Activated CD4-positive, alpha-beta memory T cell treated with anti-CD3 and anti-CD28 coated beads, Interleukin-2, amount 10 ng/mL, durations not matched to agents 7 days and 5 days (primary cell): Measurements from ENCODE around the gene ZC3H18. TPM values are rescaled to one million over a fixed set of nuclear protein-coding genes. Genes with fewer than 3 reads are reported as not detected.

Source experiments
- CTCF ChIA-PET: fragments of 350-600 bp; sonication (Branson Sonifier 250); formaldehyde crosslinking; loops from one replicate; lab custom pipeline; 2021; ENCODE audit warnings: antibody characterized with exemption, inconsistent platforms; lab: Charles Lee
- POLR2A ChIA-PET: fragments of 350-600 bp; sonication (Branson Sonifier 250); formaldehyde crosslinking; loops from one replicate; lab custom pipeline; 2021; ENCODE audit warnings: antibody characterized with exemption; lab: Charles Lee
- DNase-seq: peaks from one replicate; pipeline ENCODE4 v3.0.0-alpha.2; 2020
- H3K27ac Mint-ChIP-seq: one replicate; pipeline ENCODE4 v1.8.0; 2021; ENCODE audit warnings: mild to moderate bottlenecking, mixed read lengths
- H3K27me3 Mint-ChIP-seq: one replicate; pipeline ENCODE4 v1.8.0; 2021; ENCODE audit warnings: mixed read lengths
- H3K36me3 Mint-ChIP-seq: one replicate; pipeline ENCODE4 v1.8.0; 2021; ENCODE audit warnings: low read depth, mixed read lengths
- H3K4me1 Mint-ChIP-seq: one replicate; pipeline ENCODE4 v1.8.0; 2021; ENCODE audit warnings: mixed read lengths
- H3K4me3 Mint-ChIP-seq: one replicate; pipeline ENCODE4 v1.8.0; 2021; ENCODE audit warnings: mild to moderate bottlenecking, mixed read lengths
- H3K9me3 Mint-ChIP-seq: one replicate; pipeline ENCODE4 v1.8.0; 2021; ENCODE audit warnings: mixed read lengths
- total RNA-seq, 2 experiments: library from RNA; stranded (reverse); gene quantifications; one replicate each; pipeline ENCODE4 v1.2.3, GENCODE V29; 2021

ZC3H18 gene
- total RNA-seq, 2 experiments from 2014 or later = 75.9 to 78.6 TPM

- H3K4me3 Mint-ChIP-seq = peak overlapping the region; percentile 66
- H3K27ac Mint-ChIP-seq = peak overlapping the region; percentile 56
- DNase-seq = no peak
- no peaks in the 10 kb centered on the region for H3K27me3 Mint-ChIP-seq
- H3K9me3 Mint-ChIP-seq = no peaks in the 10 kb centered on the region
- POLR2A ChIA-PET = interaction anchor here (1.2 to 1.9 kb wide), 3 partner anchors 27 to 83 kb away, joined by 3 to 5 read pairs (median 3); partner anchors contain the start of gene ZFPM1
- H3K4me1 Mint-ChIP-seq = peaks cover 3% of the 10 kb centered on the region
- CTCF ChIA-PET = interaction anchor here (0.9 kb wide), 1 partner anchor 11 kb away, joined by 3 read pairs; no protein-coding TSS in a partner anchor
- peaks cover 3% of the 10 kb centered on the region for H3K36me3 Mint-ChIP-seq
Observed at GRCh38 chr16:88535191-88535856, 34.9 kb upstream of the ZC3H18 start.

GRCh38 chr16:88535857-88536222 is 34.4 kb upstream of the ZC3H18 start:
- Mint-ChIP-seq H3K4me1 (peaks cover 3% of the 10 kb centered on the region), H3K36me3 (peaks cover 3% of the 10 kb centered on the region), H3K27ac (peak overlapping the region; percentile 56), H3K27me3 (no peaks in the 10 kb centered on the region), H3K4me3 (peak overlapping the region; percentile 59), H3K9me3 (no peaks in the 10 kb centered on the region)
- ChIA-PET CTCF (interaction anchor here (0.5 to 0.9 kb wide), 2 partner anchors 10 to 771 kb away, joined by 3 to 5 read pairs; no protein-coding TSS in a partner anchor), POLR2A (interaction anchor here (1.2 to 1.3 kb wide), 2 partner anchors 26 to 35 kb away, joined by 3 read pairs; no protein-coding TSS in a partner anchor)
- DNase-seq = no peak

- CTCF ChIA-PET = interaction anchor here (0.5 to 0.9 kb wide), 2 partner anchors 9 to 772 kb away, joined by 3 to 5 read pairs; no protein-coding TSS in a partner anchor
- Mint-ChIP-seq H3K9me3 (no peaks in the 10 kb centered on the region), H3K27ac (no peak overlapping the region), H3K27me3 (no peaks in the 10 kb centered on the region), H3K4me3 (no peak overlapping the region), H3K4me1 (peaks cover 3% of the 10 kb centered on the region), H3K36me3 (peaks cover 3% of the 10 kb centered on the region)
- DNase-seq = no peak
- POLR2A ChIA-PET = interaction anchor here (1.2 to 1.3 kb wide), 2 partner anchors 26 to 34 kb away, joined by 3 read pairs; no protein-coding TSS in a partner anchor
Observed at GRCh38 chr16:88536510-88536909, 33.7 kb upstream of the ZC3H18 start.

GRCh38 chr16:88536971-88537751 is 33.0 kb upstream of the ZC3H18 start:
- Mint-ChIP-seq H3K27ac (no peak overlapping the region), H3K4me3 (no peak overlapping the region), H3K9me3 (no peaks in the 10 kb centered on the region), H3K4me1 (peaks cover 3% of the 10 kb centered on the region), H3K27me3 (no peaks in the 10 kb centered on the region), H3K36me3 (peaks cover 3% of the 10 kb centered on the region)
- CTCF ChIA-PET = no interaction called here
- no peak for DNase-seq
- POLR2A ChIA-PET = interaction anchor here (1.3 kb wide), 1 partner anchor 34 kb away, joined by 3 read pairs; no protein-coding TSS in a partner anchor

- Mint-ChIP-seq H3K4me1 (peaks cover 3% of the 10 kb centered on the region), H3K9me3 (peaks cover 2% of the 10 kb centered on the region), H3K4me3 (no peak overlapping the region), H3K27ac (no peak overlapping the region), H3K27me3 (no peaks in the 10 kb centered on the region), H3K36me3 (peaks cover 3% of the 10 kb centered on the region)
- ChIA-PET POLR2A (no interaction called here), CTCF (no interaction called here)
- DNase-seq = no peak
Observed at GRCh38 chr16:88537859-88538258, 32.3 kb upstream of the ZC3H18 start.

- Mint-ChIP-seq H3K27ac (no peak overlapping the region), H3K9me3 (peaks cover 6% of the 10 kb centered on the region), H3K27me3 (no peaks in the 10 kb centered on the region), H3K4me3 (no peak overlapping the region), H3K36me3 (peaks cover 7% of the 10 kb centered on the region), H3K4me1 (peaks cover 3% of the 10 kb centered on the region)
- ChIA-PET CTCF (no interaction called here), POLR2A (interaction anchor here (0.8 kb wide), 1 partner anchor 84 kb away, joined by 4 read pairs; no protein-coding TSS in a partner anchor)
- DNase-seq = no peak
Observed at GRCh38 chr16:88538366-88539060, 31.7 kb upstream of the ZC3H18 start.

GRCh38 chr16:88539261-88539651 is 30.9 kb upstream of the ZC3H18 start:
- Mint-ChIP-seq H3K9me3 (peaks cover 9% of the 10 kb centered on the region), H3K27ac (no peak overlapping the region), H3K4me1 (peaks cover 3% of the 10 kb centered on the region), H3K4me3 (no peak overlapping the region), H3K27me3 (no peaks in the 10 kb centered on the region), H3K36me3 (peaks cover 10% of the 10 kb centered on the region)
- no peak for DNase-seq
- CTCF ChIA-PET = no interaction called here
- POLR2A ChIA-PET = interaction anchor here (0.8 kb wide), 1 partner anchor 84 kb away, joined by 4 read pairs; no protein-coding TSS in a partner anchor

- Mint-ChIP-seq H3K36me3 (peaks cover 10% of the 10 kb centered on the region), H3K27ac (no peak overlapping the region), H3K4me3 (no peak overlapping the region), H3K9me3 (peaks cover 9% of the 10 kb centered on the region), H3K27me3 (no peaks in the 10 kb centered on the region), H3K4me1 (peaks cover 3% of the 10 kb centered on the region)
- DNase-seq = no peak
- ChIA-PET CTCF (no interaction called here), POLR2A (no interaction called here)
Observed at GRCh38 chr16:88539652-88540345, 30.4 kb upstream of the ZC3H18 start.

- ChIA-PET POLR2A (no interaction called here), CTCF (no interaction called here)
- Mint-ChIP-seq H3K9me3 (peaks cover 9% of the 10 kb centered on the region), H3K27ac (no peak overlapping the region), H3K4me1 (peaks cover 3% of the 10 kb centered on the region), H3K27me3 (no peaks in the 10 kb centered on the region), H3K36me3 (peaks cover 10% of the 10 kb centered on the region), H3K4me3 (no peak overlapping the region)
- no peak for DNase-seq
Observed at GRCh38 chr16:88540346-88540977, 29.7 kb upstream of the ZC3H18 start.

- ChIA-PET CTCF (no interaction called here), POLR2A (interaction anchor here (1.5 kb wide), 1 partner anchor 11 kb away, joined by 3 read pairs; no protein-coding TSS in a partner anchor)
- no peak for DNase-seq
- Mint-ChIP-seq H3K27me3 (no peaks in the 10 kb centered on the region), H3K27ac (no peak overlapping the region), H3K36me3 (peaks cover 7% of the 10 kb centered on the region), H3K4me3 (no peak overlapping the region), H3K4me1 (no peaks in the 10 kb centered on the region), H3K9me3 (peaks cover 9% of the 10 kb centered on the region)
Observed at GRCh38 chr16:88541831-88542616, 28.2 kb upstream of the ZC3H18 start.

- ChIA-PET CTCF (no interaction called here), POLR2A (interaction anchor here (1.5 kb wide), 1 partner anchor 9 kb away, joined by 3 read pairs; no protein-coding TSS in a partner anchor)
- H3K9me3 Mint-ChIP-seq = peaks cover 9% of the 10 kb centered on the region
- no peak overlapping the region for H3K27ac Mint-ChIP-seq
- peaks cover 1% of the 10 kb centered on the region for H3K4me1 Mint-ChIP-seq
- H3K36me3 Mint-ChIP-seq = peaks cover 7% of the 10 kb centered on the region
- no peak for DNase-seq
- no peaks in the 10 kb centered on the region for H3K27me3 Mint-ChIP-seq
- no peak overlapping the region for H3K4me3 Mint-ChIP-seq
Observed at GRCh38 chr16:88543230-88543813, 26.9 kb upstream of the ZC3H18 start.
